ENCODE results near the gene KATNIP. TPM values are rescaled to one million over a fixed set of nuclear protein-coding genes. Genes with fewer than 3 reads are reported as not detected.

KATNIP gene
- total RNA-seq (10 to 100 TPM; 18.7 to 39.0 (median 21.3) TPM), polyA plus RNA-seq (1 to 10 TPM; 5.7 to 5.9 TPM), total RNA-seq (34.1 reads per million, percentile 63 among the genes with 10 or more reads in this experiment)

DNA sequence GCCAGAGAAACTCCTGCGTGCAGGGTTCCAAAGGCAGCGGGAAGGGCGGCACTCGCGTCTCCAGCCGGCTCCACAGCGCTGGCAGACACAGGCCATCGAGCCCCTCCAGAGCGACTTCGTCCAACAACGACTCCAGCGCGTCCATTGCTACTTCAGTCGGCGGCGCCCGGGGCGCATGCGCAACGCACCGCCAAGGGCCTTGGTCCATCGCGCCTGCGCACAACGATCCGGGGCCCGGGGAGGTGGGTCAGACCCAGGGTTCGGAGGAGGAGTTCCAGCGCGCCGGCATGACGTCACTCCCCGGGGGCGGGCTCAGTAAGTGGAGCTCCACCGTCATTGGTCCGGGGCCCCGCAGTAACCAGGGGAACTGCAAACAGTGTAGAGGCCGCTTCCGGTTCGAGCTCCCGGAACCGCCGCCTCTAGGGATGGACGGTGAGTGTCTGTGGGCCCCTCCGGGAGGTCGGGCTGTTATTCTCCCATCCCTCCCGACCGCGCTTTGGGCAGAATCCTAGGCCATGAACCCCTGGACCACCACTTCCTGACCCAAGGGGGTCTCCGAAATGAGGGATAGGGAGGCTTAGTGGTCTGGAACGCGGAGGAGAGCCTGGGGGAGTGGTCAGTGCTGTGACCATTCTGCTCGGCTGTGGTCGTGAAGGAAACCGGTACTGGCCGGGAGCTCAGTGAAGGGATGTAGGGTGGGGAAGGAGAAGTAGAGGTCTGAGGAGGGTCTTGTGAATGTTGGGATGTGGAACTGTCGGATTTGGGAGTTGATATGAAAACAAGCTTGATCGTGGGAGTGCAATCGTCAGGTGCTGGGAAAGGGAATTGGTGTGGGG is at the start of gene KATNIP, which contains the start of gene GTF3C1:
Gene KATNIP, plus strand, starts transcription at position 399 of the 836 bp plus-strand sequence. Its CDS starts 27 bp downstream, at position 426.
Gene GTF3C1, minus strand, starts transcription at position 168 of the 836 bp plus-strand sequence. Its CDS starts 23 bp downstream, at position 145.
- peaks cover 21 to 22% of the 10 kb centered on the region in 2 donors for H3K4me1 ChIP-seq (ENCODE audit: control insufficient read depth in 2 of 2, insufficient read depth in 2 of 2, low read length in 2 of 2)
- no peaks in the 10 kb centered on the region for H3K27me3 ChIP-seq (ENCODE audit: control insufficient read depth in 2 of 2, insufficient read depth in 2 of 2, low read length in 2 of 2)
- ChIA-PET CTCF (interaction anchor here (0.7 kb wide), 1 partner anchor 371 kb away, joined by 3 read pairs; no protein-coding TSS in a partner anchor), POLR2A (interaction anchor here (0.9 to 1.3 kb wide), 5 partner anchors 9 to 22 kb away, joined by 3 to 4 read pairs (median 3); no protein-coding TSS in a partner anchor)
- H3K4me3 ChIP-seq (ENCODE audit: low read length), result peak within 1 kb of the TSS; percentile 100
- H3K36me3 ChIP-seq (ENCODE audit: control insufficient read depth in 2 of 3, insufficient read depth in 3 of 3, low read length in 3 of 3), result peaks cover 0 to 8% (median 0%) of the 10 kb centered on the region in 3 experiments
- H3K4me1 Mint-ChIP-seq, result peaks cover 26 to 51% (median 44%) of the 10 kb centered on the region in 7 donors
- ATAC-seq, result peak; percentile 100
- peak within 1 kb of the TSS; percentile 85 for H3K27ac ChIP-seq (ENCODE audit: low read depth, low read length)
- DNase-seq, result peak; percentile 100
- peaks cover 0 to 2% (median 0%) of the 10 kb centered on the region in 5 donors for H3K27me3 Mint-ChIP-seq
- no peaks in the 10 kb centered on the region for H3K9me3 ChIP-seq (ENCODE audit: control insufficient read depth in 2 of 3, low read length in 3 of 3)
- intact Hi-C loops (cut with micrococcal nuclease), result loop anchor here (1.0 to 10.0 kb wide), 9 partner anchors 85 to 665 kb away; partner anchors contain the start of genes IL4R (in 1 of the 2), KDM8 (in 1 of the 2) and XPO6 (in 1 of the 2)
- H3K27ac Mint-ChIP-seq, result peak within 1 kb of the TSS; percentile 94 to 99 (median 98)
- peak within 1 kb of the TSS; percentile 95 to 98 (median 97) for H3K4me3 Mint-ChIP-seq
- H3K9me3 Mint-ChIP-seq, result peaks cover 0 to 5% (median 0%) of the 10 kb centered on the region in 11 donors
- H3K36me3 Mint-ChIP-seq, result peaks cover 0 to 21% (median 8%) of the 10 kb centered on the region in 5 donors

DNA sequence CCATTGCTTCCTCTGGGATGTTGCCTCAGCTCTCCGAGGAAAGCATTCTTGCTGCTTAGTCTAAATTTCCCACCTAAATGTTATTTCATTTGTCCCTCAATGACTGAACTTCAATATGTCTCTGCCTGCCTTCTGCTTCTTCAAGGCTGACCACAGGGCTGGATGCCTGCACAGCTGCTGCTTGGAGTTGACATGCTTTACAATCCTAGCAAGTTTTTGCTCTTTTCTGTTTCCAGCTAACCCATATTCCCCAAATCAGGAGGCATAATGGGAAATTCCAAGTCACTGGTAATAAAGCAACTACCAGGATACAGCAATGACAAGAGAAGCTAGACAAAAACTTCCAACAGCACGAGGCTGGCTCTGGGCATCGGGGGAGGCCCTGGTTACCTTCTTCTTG is 49.1 kb upstream of the KATNIP start:
- Histone ChIP-seq H3K27me3 (ENCODE audit: control insufficient read depth in 2 of 2, insufficient read depth in 2 of 2, low read length in 2 of 2) (no peaks in the 10 kb centered on the region), H3K27ac (ENCODE audit: low read depth, low read length) (no peak overlapping the region), H3K4me1 (ENCODE audit: control insufficient read depth in 2 of 2, insufficient read depth in 2 of 2, low read length in 2 of 2) (no peaks in the 10 kb centered on the region), H3K4me3 (ENCODE audit: low read length) (no peak overlapping the region), H3K9me3 (ENCODE audit: control insufficient read depth in 2 of 3, low read length in 3 of 3) (no peaks in the 10 kb centered on the region), H3K36me3 (ENCODE audit: control insufficient read depth in 2 of 3, insufficient read depth in 3 of 3, low read length in 3 of 3) (peaks cover 23 to 97% (median 34%) of the 10 kb centered on the region in 3 experiments)
- Mint-ChIP-seq H3K27me3 (no peaks in the 10 kb centered on the region), H3K4me1 (no peaks in the 10 kb centered on the region), H3K4me3 (no peak overlapping the region), H3K9me3 (no peaks in the 10 kb centered on the region), H3K36me3 (peaks cover 29 to 71% (median 33%) of the 10 kb centered on the region in 5 donors), H3K27ac (peak overlapping the region in 1 of 9 donors; percentile 23)
- ChIA-PET CTCF (no interaction called here), POLR2A (no interaction called here)
- ATAC-seq, result no peak
- DNase-seq, result no peak
- intact Hi-C loops (cut with micrococcal nuclease), result no loop called here

DNA sequence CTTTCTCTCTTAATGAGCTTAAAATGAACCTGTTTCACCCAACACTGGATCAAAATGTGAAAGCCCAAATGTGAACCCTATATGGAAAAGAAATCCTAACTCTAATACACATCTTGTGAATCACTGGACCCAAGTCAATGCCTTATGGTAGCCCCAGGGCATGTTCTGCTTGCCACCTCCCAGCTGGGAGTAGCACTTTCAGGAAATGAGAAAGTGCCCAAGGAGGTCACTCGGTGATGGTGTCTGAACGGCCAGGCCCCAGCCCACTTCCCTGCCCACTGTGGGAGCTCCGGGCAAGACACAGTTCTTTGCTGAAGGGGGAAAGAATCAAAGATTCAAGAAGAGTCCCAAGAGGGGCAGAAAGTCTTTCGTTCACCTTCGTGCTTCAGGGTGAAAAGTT is 46.3 kb upstream of the KATNIP start:
- intact Hi-C loops (cut with micrococcal nuclease), result no loop called here
- Mint-ChIP-seq H3K27me3 (no peaks in the 10 kb centered on the region), H3K36me3 (peaks cover 25 to 81% (median 38%) of the 10 kb centered on the region in 5 donors), H3K4me1 (no peaks in the 10 kb centered on the region), H3K27ac (no peak overlapping the region), H3K4me3 (no peak overlapping the region), H3K9me3 (no peaks in the 10 kb centered on the region)
- ATAC-seq, result no peak
- Histone ChIP-seq H3K9me3 (ENCODE audit: control insufficient read depth in 2 of 3, low read length in 3 of 3) (no peaks in the 10 kb centered on the region), H3K4me1 (ENCODE audit: control insufficient read depth in 2 of 2, insufficient read depth in 2 of 2, low read length in 2 of 2) (no peaks in the 10 kb centered on the region), H3K27ac (ENCODE audit: low read depth, low read length) (no peak overlapping the region), H3K27me3 (ENCODE audit: control insufficient read depth in 2 of 2, insufficient read depth in 2 of 2, low read length in 2 of 2) (no peaks in the 10 kb centered on the region), H3K4me3 (ENCODE audit: low read length) (no peak overlapping the region), H3K36me3 (ENCODE audit: control insufficient read depth in 2 of 3, insufficient read depth in 3 of 3, low read length in 3 of 3) (peaks cover 15 to 98% (median 31%) of the 10 kb centered on the region in 3 experiments)
- DNase-seq, result no peak
- POLR2A ChIA-PET, result no interaction called here
- CTCF ChIA-PET, result interaction anchor here (0.7 kb wide), 1 partner anchor 133 kb away, joined by 3 read pairs; no protein-coding TSS in a partner anchor

DNA sequence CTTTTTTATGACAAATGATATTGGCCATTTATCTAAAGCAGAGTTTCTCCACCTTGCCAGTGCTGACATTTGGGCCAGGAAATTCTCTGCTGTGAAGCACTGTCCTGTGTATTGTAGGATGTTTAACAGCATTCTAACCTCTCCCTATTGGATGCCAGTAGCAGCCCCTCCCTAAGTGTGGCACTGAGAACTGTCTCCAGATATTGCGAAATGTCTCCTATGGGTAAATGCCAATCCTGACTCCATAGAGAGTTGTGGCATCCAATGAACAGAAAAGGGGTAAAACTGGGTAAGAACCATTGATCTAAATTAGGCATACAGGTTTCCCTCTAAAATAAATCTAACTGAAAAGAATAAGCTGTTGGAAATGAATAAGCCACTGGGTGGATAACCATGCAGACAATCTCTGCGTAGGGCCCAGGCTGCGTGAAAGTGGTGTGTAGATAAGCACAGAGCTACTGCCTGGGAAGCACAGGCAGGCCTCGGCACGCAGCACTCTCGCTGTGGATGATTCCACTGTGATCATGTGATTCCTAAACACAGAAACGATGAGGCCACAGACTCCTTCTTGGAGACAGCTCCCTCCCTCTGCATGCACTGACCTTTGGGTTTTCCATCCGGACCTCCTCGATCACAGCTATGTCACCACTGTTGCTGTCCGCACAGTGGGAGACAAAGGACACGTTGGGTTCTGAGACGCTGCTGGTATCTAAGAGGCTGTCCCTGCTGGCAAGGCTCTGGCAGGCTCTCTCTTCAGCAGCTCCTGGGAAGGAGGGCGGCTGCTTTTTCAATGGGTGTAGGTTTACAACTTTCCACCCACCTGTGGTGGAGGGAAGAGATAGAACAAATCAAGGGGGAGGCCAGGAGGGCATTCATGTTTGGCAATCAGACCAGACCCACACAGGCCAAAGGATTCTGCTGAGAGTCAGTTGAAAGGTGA is 44.4 kb upstream of the KATNIP start:
- H3K9me3 Mint-ChIP-seq, result no peaks in the 10 kb centered on the region
- intact Hi-C loops (cut with micrococcal nuclease), result no loop called here
- DNase-seq (no peak), ATAC-seq (no peak)
- H3K4me1 Mint-ChIP-seq, result no peaks in the 10 kb centered on the region
- no peak overlapping the region for H3K4me3 Mint-ChIP-seq
- Histone ChIP-seq H3K27me3 (ENCODE audit: control insufficient read depth in 2 of 2, insufficient read depth in 2 of 2, low read length in 2 of 2) (no peaks in the 10 kb centered on the region), H3K4me1 (ENCODE audit: control insufficient read depth in 2 of 2, insufficient read depth in 2 of 2, low read length in 2 of 2) (no peaks in the 10 kb centered on the region), H3K36me3 (ENCODE audit: control insufficient read depth in 2 of 3, insufficient read depth in 3 of 3, low read length in 3 of 3) (peaks cover 15 to 94% (median 25%) of the 10 kb centered on the region in 3 experiments), H3K27ac (ENCODE audit: low read depth, low read length) (no peak overlapping the region), H3K9me3 (ENCODE audit: control insufficient read depth in 2 of 3, low read length in 3 of 3) (no peaks in the 10 kb centered on the region), H3K4me3 (ENCODE audit: low read length) (no peak overlapping the region)
- H3K27ac Mint-ChIP-seq, result peak overlapping the region in 2 of 9 donors; percentile 18 to 28
- peaks cover 24 to 80% (median 42%) of the 10 kb centered on the region in 5 donors for H3K36me3 Mint-ChIP-seq
- H3K27me3 Mint-ChIP-seq, result no peaks in the 10 kb centered on the region
- ChIA-PET POLR2A (no interaction called here), CTCF (no interaction called here)

DNA sequence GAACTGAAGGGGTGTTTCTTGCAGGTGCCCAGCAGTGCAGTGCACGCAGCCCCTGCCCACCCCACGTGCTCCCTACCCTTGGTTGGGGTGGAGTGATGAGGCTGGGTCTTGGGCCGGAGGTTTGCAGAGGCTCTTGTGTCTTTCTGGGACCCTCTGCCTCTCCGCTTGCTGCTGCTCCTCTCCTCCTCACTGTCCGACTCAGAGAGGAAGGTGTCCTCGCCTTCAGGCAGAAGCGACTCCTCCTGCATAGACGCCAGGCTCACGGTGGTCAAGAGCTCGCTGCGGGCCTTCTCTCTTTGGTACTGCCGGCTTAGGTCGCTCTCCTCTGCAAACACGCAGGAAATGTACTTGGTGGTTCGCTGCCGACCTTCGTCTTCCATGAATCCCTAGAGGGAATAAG is 43.2 kb upstream of the KATNIP start:
- H3K27me3 Mint-ChIP-seq, result no peaks in the 10 kb centered on the region
- no peak overlapping the region for H3K27ac Mint-ChIP-seq
- CTCF ChIA-PET, result no interaction called here

DNA sequence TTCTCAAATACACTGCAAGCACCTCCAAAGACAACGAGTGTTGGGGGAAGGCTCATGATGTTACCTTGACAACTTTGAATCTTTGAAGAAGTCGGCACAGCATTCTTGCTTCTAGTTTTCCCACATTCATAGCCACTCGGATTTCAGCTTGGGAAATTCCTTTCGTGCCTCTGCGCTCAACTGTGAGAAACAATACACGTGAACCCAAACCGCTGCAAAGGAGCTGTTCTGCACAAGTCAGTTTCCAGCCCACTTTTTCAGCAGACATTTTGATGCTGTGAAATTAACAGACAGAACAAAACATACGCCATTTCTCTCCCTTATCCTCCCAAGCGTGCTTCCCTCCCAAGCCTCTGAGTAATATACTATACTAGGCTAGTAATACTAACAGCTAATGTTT is 41.5 kb upstream of the KATNIP start:
- no peak overlapping the region for H3K27ac Mint-ChIP-seq

More for the DNA sequence above, 43.2 kb upstream of the KATNIP start:
- Mint-ChIP-seq H3K36me3 (peaks cover 20 to 80% (median 37%) of the 10 kb centered on the region in 5 donors), H3K9me3 (no peaks in the 10 kb centered on the region), H3K4me1 (no peaks in the 10 kb centered on the region), H3K4me3 (no peak overlapping the region)
- no peak overlapping the region for H3K4me3 ChIP-seq (ENCODE audit: low read length)
- no peaks in the 10 kb centered on the region for H3K4me1 ChIP-seq (ENCODE audit: control insufficient read depth in 2 of 2, insufficient read depth in 2 of 2, low read length in 2 of 2)
- no peak for ATAC-seq
- DNase-seq, result no peak
- H3K36me3 ChIP-seq (ENCODE audit: control insufficient read depth in 2 of 3, insufficient read depth in 3 of 3, low read length in 3 of 3), result peaks cover 11 to 96% (median 16%) of the 10 kb centered on the region in 3 experiments
- no peaks in the 10 kb centered on the region for H3K27me3 ChIP-seq (ENCODE audit: control insufficient read depth in 2 of 2, insufficient read depth in 2 of 2, low read length in 2 of 2)
- intact Hi-C loops (cut with micrococcal nuclease), result no loop called here
- POLR2A ChIA-PET, result no interaction called here
- no peaks in the 10 kb centered on the region for H3K9me3 ChIP-seq (ENCODE audit: control insufficient read depth in 2 of 3, low read length in 3 of 3)
- H3K27ac ChIP-seq (ENCODE audit: low read depth, low read length), result no peak overlapping the region

More for the DNA sequence above, 41.5 kb upstream of the KATNIP start:
- POLR2A ChIA-PET, result no interaction called here
- no peak overlapping the region for H3K4me3 ChIP-seq (ENCODE audit: low read length)
- no peaks in the 10 kb centered on the region for H3K27me3 ChIP-seq (ENCODE audit: control insufficient read depth in 2 of 2, insufficient read depth in 2 of 2, low read length in 2 of 2)
- H3K4me3 Mint-ChIP-seq, result no peak overlapping the region
- H3K36me3 Mint-ChIP-seq, result peaks cover 13 to 82% (median 38%) of the 10 kb centered on the region in 5 donors
- H3K36me3 ChIP-seq (ENCODE audit: control insufficient read depth in 2 of 3, insufficient read depth in 3 of 3, low read length in 3 of 3), result peaks cover 0 to 96% (median 5%) of the 10 kb centered on the region in 3 experiments
- H3K27ac ChIP-seq (ENCODE audit: low read depth, low read length), result no peak overlapping the region
- no peaks in the 10 kb centered on the region for H3K9me3 Mint-ChIP-seq
- no peaks in the 10 kb centered on the region for H3K4me1 Mint-ChIP-seq
- no peaks in the 10 kb centered on the region for H3K27me3 Mint-ChIP-seq
- ATAC-seq, result no peak
- CTCF ChIA-PET, result no interaction called here
- intact Hi-C loops (cut with micrococcal nuclease), result no loop called here
- no peaks in the 10 kb centered on the region for H3K9me3 ChIP-seq (ENCODE audit: control insufficient read depth in 2 of 3, low read length in 3 of 3)
- H3K4me1 ChIP-seq (ENCODE audit: control insufficient read depth in 2 of 2, insufficient read depth in 2 of 2, low read length in 2 of 2), result no peaks in the 10 kb centered on the region
- no peak for DNase-seq

All from naive thymus-derived CD4-positive, alpha-beta T cell (primary cell).